Keratinocyte (primary cell): ENCODE results near the gene AGAP1. TPM values are rescaled to one million over a fixed set of nuclear protein-coding genes. Genes with fewer than 3 reads are reported as not detected.

Experiments used
- DNase-seq: peaks from one replicate; pipeline ENCODE4 v3.0.0-alpha.2; 2011; ENCODE audit warnings: low read depth, missing footprints, low spot score
- FAIRE-seq: peaks from 2 replicates; lab custom pipeline; 2011; peaks lifted over from hg19 to GRCh38; lab: Jason Lieb, UNC
- H2AFZ ChIP-seq: 2 replicates; pipeline ENCODE4 v1.6.0; 2012; ENCODE audit warnings: low read length, control low read depth, inconsistent platforms; ENCODE audit not compliant: control insufficient read depth
- H3K27ac ChIP-seq: 2 replicates; pipeline ENCODE4 v1.5.1; 2011; ENCODE audit warnings: low read length; ENCODE audit not compliant: control insufficient read depth, insufficient read depth
- H3K27me3 ChIP-seq: 3 replicates; pipeline ENCODE4 v1.6.0; 2011; ENCODE audit warnings: low read length; ENCODE audit not compliant: control insufficient read depth, insufficient read depth; ENCODE audit errors: extremely low read depth
- H3K36me3 ChIP-seq, 2 experiments: 2 replicates in 1 of 2; 3 replicates in 1 of 2; pipeline ENCODE4 v1.5.1; 2011; ENCODE audit warnings: low read length in 2 of 2, mild to moderate bottlenecking in 1 of 2; ENCODE audit not compliant: control insufficient read depth in 2 of 2, insufficient read depth in 2 of 2; ENCODE audit errors: extremely low read depth in 1 of 2
- H3K4me1 ChIP-seq: 3 replicates; pipeline ENCODE4 v1.5.1; 2011; ENCODE audit warnings: low read length; ENCODE audit not compliant: control insufficient read depth, insufficient read depth; ENCODE audit errors: extremely low read depth
- H3K4me2 ChIP-seq: 3 replicates; pipeline ENCODE4 v1.6.0; 2011; ENCODE audit warnings: low read depth, low read length; ENCODE audit not compliant: control insufficient read depth, insufficient read depth; ENCODE audit errors: extremely low read depth
- H3K4me3 ChIP-seq, 3 experiments: fragments of 200-600 bp in 1 of 3; sonication (generic) in 1 of 3; 2 replicates in 2 of 3; 3 replicates in 1 of 3; pipeline ENCODE4 v1.5.1; 2011 to 2016; ENCODE audit warnings: low read length in 3 of 3, mild to moderate bottlenecking in 3 of 3, control low read depth in 2 of 3, inconsistent platforms in 1 of 3, low read depth in 1 of 3, mixed read lengths in 1 of 3, mixed run types in 1 of 3, moderate library complexity in 1 of 3; ENCODE audit not compliant: control insufficient read depth in 2 of 3, insufficient read depth in 2 of 3; ENCODE audit errors: extremely low read depth in 1 of 3
- H3K79me2 ChIP-seq: 2 replicates; pipeline ENCODE4 v1.6.0; 2012; ENCODE audit warnings: low read length; ENCODE audit not compliant: control insufficient read depth, insufficient read depth
- H3K9ac ChIP-seq: 3 replicates; pipeline ENCODE4 v1.6.0; 2011; ENCODE audit warnings: low read length; ENCODE audit not compliant: control insufficient read depth, insufficient read depth; ENCODE audit errors: extremely low read depth
- H3K9me1 ChIP-seq: 3 replicates; pipeline ENCODE4 v1.6.0; 2011; ENCODE audit warnings: low read length; ENCODE audit not compliant: control insufficient read depth, insufficient read depth; ENCODE audit errors: extremely low read depth
- H3K9me3 ChIP-seq: 2 replicates; pipeline ENCODE4 v1.5.1; 2012; ENCODE audit warnings: low read depth, low read length; ENCODE audit not compliant: control insufficient read depth
- H4K20me1 ChIP-seq: 3 replicates; pipeline ENCODE4 v1.6.0; 2011; ENCODE audit warnings: low read length; ENCODE audit not compliant: control insufficient read depth, insufficient read depth; ENCODE audit errors: extremely low read depth
- CTCF ChIP-seq, 3 experiments: IDR thresholded peaks in 1 of 3; conservative IDR thresholded peaks in 1 of 3; optimal IDR thresholded peaks in 1 of 3; 2 replicates in 2 of 3; 3 replicates in 1 of 3; pipeline versions ENCODE3 to v1.5.1; 2011; ENCODE audit warnings: low read length in 3 of 3, mild to moderate bottlenecking in 3 of 3, moderate library complexity in 2 of 3, control low read depth in 1 of 3, inconsistent platforms in 1 of 3; ENCODE audit not compliant: insufficient read depth in 2 of 3; ENCODE audit errors: extremely low read depth in 1 of 3
- EZH2 ChIP-seq: IDR thresholded peaks from one replicate; pipeline ENCODE4 v1.6.1; 2012; ENCODE audit warnings: inconsistent platforms, mild to moderate bottlenecking, low read length, moderate library complexity
- dilution Hi-C: fragments of 300-500 bp; cut with MboI; formaldehyde crosslinking; loops from one replicate; pipeline ENCODE4 v1.7.0; 2020; ENCODE audit warnings: low sequenced_read_pairs; ENCODE audit not compliant: extremely low pct_ligation_motif_present
- polyA minus RNA-seq, 3 experiments: library from RNA; depleted of rRNA, polyadenylated mRNA; stranded (reverse); fragments of >200 nt; gene quantifications; 1 replicate in 1 of 3; 2 replicates in 1 of 3; 3 replicates in 1 of 3; pipeline ENCODE4 v1.2.3, GENCODE V29; 2011
- polyA plus RNA-seq, 5 experiments: library from polyadenylated mRNA; depleted of rRNA in 3 of 5; stranded (reverse) in 3 of 5; stranded (forward) in 1 of 5; unstranded in 1 of 5; fragments of >200 nt; gene quantifications; 1 replicate in 1 of 5; 2 replicates in 3 of 5; 3 replicates in 1 of 5; pipeline versions ENCODE4 v1.2.1 to v1.2.3, GENCODE V29; 2011 to 2012; ENCODE audit warnings: missing spikeins in 2 of 5, low read depth in 1 of 5, low replicate concordance in 1 of 5

AGAP1 gene
- polyA plus RNA-seq (12.6 to 13.7 TPM (median 13.5 TPM) in 3 replicates), polyA minus RNA-seq (37.7 to 84.6 TPM (median 42.6 TPM) in 3 replicates)
- polyA plus RNA-seq (2011; ENCODE audit: low read depth): 3.3 TPM
- 11.5 and 15.0 TPM in 2 replicates for polyA plus RNA-seq (2011; cell fraction: cytosol; rRNA removed)
- 15.0 and 16.2 TPM in 2 replicates for polyA plus RNA-seq (2011; cell fraction: nucleus; rRNA removed)
- polyA plus RNA-seq (2012; ENCODE audit: low replicate concordance): 5.1 and 12.0 TPM in 2 replicates
- 8.6 TPM for polyA minus RNA-seq (2011; cell fraction: cytosol; rRNA and poly(A)+ RNA removed)
- polyA minus RNA-seq (2011; cell fraction: nucleus; rRNA and poly(A)+ RNA removed): 19.2 and 31.5 TPM in 2 replicates

- Histone ChIP-seq H3K9me1 (no peaks in the 10 kb centered on the region), H3K9ac (peak within 1 kb of the TSS; percentile 72), H2AFZ (peak within 1 kb of the TSS; percentile 84)
These were observed at the start of gene AGAP1 for GRCh38 chr2:235493775-235494715. Gene AGAP1, plus strand, starts transcription at chr2:235494043.

GRCh38 chr2:235444101-235444597, 49.7 kb upstream of the AGAP1 start:
- Histone ChIP-seq H3K36me3 (no peaks in the 10 kb centered on the region), H3K4me2 (no peak overlapping the region), H3K79me2 (no peaks in the 10 kb centered on the region), H3K9me3 (no peaks in the 10 kb centered on the region), H4K20me1 (no peaks in the 10 kb centered on the region), H3K4me1 (no peaks in the 10 kb centered on the region), H3K4me3 (no peak overlapping the region), H3K27me3 (peaks cover 15% of the 10 kb centered on the region), H2AFZ (no peak overlapping the region), H3K27ac (no peak overlapping the region), H3K9ac (no peak overlapping the region), H3K9me1 (no peaks in the 10 kb centered on the region)
- no peak for TF ChIP-seq CTCF (optimal IDR thresholded peaks at IDR 0.05 in 1 of 3, IDR thresholded peaks at IDR 0.05 in 1 of 3, conservative IDR thresholded peaks at IDR 0.05 in 1 of 3; ENCODE audit: extremely low read depth in 1 of 3, insufficient read depth in 2 of 3, low read length in 3 of 3)
- no peak for TF ChIP-seq EZH2
- FAIRE-seq (no peak), DNase-seq (no peak)
- dilution Hi-C loops: no loop called here

More at GRCh38 chr2:235493775-235494715, at the start of gene AGAP1:
- Histone ChIP-seq H3K4me1 (peaks cover 16% of the 10 kb centered on the region), H3K27me3 (no peaks in the 10 kb centered on the region), H4K20me1 (peaks cover 8% of the 10 kb centered on the region), H3K4me3 (peak within 1 kb of the TSS; percentile 53 to 83 (median 70)), H3K79me2 (peaks cover 38% of the 10 kb centered on the region), H3K4me2 (peak within 1 kb of the TSS; percentile 86), H3K36me3 (no peaks in the 10 kb centered on the region), H3K9me3 (no peaks in the 10 kb centered on the region), H3K27ac (peak within 1 kb of the TSS; percentile 29)
- DNase-seq: no peak
- FAIRE-seq: no peak
- dilution Hi-C loops: no loop called here
- TF ChIP-seq EZH2: no peak
- TF ChIP-seq CTCF (optimal IDR thresholded peaks at IDR 0.05 in 1 of 3, IDR thresholded peaks at IDR 0.05 in 1 of 3, conservative IDR thresholded peaks at IDR 0.05 in 1 of 3; ENCODE audit: extremely low read depth in 1 of 3, insufficient read depth in 2 of 3, low read length in 3 of 3): no peak
